GM10266 (cell line): Measurements from ENCODE around the gene SFN.
"Not testable (repeated sequence)": the region's sequence is repeated elsewhere in the genome, so short reads cannot be mapped to it uniquely, and the experiment has no call there.

Experiments
- DNase-seq: peaks from one replicate; pipeline ENCODE4 v3.0.0; 2012; ENCODE audit errors: extremely low spot score
- CTCF ChIP-seq: IDR thresholded peaks from 2 replicates; pipeline ENCODE4 v1.5.1; 2012; ENCODE audit warnings: mild to moderate bottlenecking, low read depth; ENCODE audit not compliant: control insufficient read depth, insufficient read depth; ENCODE audit errors: missing control alignments

Gene SFN

DNA sequence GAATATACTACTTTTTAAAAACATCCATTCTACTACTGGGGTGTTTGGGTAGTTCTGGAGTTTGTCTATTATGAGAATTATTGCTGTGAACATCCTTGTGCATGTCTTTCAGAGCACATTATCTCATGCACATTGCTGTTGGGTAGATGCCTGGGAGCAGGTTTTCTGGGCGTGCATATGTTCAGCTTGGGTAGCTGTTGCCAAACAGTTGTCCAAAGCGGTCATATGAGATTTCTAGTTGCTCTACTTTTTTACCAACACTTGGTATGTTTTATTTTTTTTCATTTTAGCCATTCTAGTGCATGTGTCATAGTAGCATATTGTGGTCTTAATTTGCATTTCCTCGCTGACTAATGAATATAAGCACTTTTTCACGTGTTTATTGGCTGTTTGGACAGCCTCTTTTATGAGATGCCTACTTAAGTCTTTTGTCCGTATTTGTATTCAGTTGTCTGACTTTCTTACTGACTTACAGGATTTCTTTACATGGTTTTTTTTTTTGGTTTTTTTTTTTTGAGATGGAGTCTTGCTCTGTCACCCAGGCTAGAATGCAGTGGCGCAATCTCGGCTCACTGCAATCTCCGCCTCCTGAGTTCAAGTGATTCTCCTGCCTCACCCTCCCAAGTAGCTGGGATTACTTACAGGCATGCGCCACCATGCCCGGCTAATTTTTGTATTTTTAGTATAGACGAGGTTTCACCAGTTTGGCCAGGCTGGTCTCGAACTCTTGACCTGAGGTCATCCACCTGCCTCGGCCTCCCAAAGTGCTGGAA is 18.3 kb upstream of the SFN start:
- no peak for TF ChIP-seq CTCF

GRCh38 chr1:26847826-26848225 is 15.1 kb upstream of the SFN start:
- DNase-seq = not testable (repeated sequence)

More for the DNA sequence above, 18.3 kb upstream of the SFN start:
- DNase-seq = no peak

DNA sequence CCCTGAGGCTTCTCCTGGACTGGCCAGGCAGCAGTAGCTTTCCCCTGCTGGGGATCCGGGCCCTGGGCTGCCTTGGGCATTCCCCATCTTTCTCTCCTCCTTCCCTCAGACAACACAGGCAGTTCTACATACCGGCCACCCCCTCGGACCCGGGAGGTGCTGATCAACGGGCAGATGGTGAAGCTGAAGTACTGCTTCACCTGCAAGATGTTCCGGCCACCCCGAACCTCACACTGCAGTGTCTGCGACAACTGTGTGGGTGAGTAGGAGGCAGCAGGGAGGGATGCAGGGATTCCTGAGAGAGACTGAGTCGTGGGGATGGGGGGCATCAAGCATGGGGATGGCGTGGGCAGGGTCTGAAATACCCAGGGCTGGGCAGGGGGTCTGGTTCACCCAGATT is 14.4 kb upstream of the SFN start:
- TF ChIP-seq CTCF = no peak

GRCh38 chr1:26848941-26849774 is 13.8 kb upstream of the SFN start:
- no peak for DNase-seq
- no peak for TF ChIP-seq CTCF

More for the DNA sequence above, 14.4 kb upstream of the SFN start:
- no peak for DNase-seq

DNA sequence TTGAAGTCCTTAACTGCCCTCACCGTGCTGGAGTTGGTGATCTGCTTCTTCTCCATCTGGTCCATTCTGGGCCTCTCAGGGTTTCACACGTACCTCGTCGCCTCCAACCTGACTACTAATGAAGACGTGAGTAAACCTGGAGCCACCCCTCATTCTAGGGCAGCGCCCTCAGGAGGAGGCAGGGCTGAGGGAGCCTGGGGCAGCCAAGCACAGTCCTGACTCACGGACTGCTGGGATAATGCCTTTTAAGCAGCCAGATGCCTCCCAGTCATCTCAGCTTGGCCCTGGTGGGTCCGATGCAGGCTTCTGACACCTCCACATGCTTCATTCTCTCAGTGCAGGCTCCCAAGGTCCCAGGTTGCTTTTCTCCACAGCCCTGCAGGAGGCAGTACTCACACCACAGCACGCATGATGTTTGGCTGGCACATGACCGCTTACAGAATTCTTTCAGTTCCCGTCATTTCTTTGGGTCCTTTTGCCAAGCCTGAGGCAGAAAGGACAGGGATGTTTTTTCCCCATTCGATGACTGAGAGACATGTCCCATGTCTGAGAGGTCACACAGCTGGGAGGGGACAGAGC is 11.8 kb upstream of the SFN start:
- no peak for TF ChIP-seq CTCF
- no peak for DNase-seq

- peak; percentile 1 for TF ChIP-seq CTCF
- no peak for DNase-seq
Measured at GRCh38 chr1:26852701-26853100, 10.2 kb upstream of the SFN start.

DNA sequence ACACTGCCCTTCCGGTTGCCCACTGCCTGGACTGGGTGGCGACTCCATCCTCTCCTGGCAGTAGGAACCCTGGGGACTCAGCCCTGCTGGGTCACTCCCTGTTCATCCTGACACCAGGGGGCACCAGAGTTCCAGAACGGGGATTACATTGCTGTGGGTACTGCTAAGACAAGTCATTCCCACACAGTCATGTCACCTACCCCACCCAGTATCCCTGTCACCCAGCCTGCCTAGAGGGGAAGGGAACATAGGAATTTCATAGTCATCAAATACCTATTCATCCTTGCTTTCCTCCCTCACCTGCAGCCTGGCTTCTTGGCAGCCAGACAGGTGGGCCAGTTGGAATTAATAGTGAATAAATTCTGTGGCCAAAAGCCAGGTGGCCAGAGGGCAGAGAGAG is 9.8 kb upstream of the SFN start:
- TF ChIP-seq CTCF = peak; percentile 74
- DNase-seq = peak; percentile 72
